HCT116 (cell line): ENCODE results near the gene SLAMF8. TPM values are rescaled to one million over a fixed set of nuclear protein-coding genes. Genes with fewer than 3 reads are reported as not detected.

Experiments used
- ATAC-seq: fragments of 200-7000 bp; cut with Tn5 transposase; 2 replicates; pipeline ENCODE4 v1.9.1; 2020; ENCODE audit warnings: mild to moderate bottlenecking, moderate library complexity
- Bru-seq: library from RNA; stranded (reverse); fragments of 400-500 nt; gene quantifications from one replicate; lab custom pipeline; 2021; lab: Mats Ljungman, UMichigan
- BruChase-seq, 2 experiments: library from RNA; stranded (reverse); fragments of 400-500 nt; gene quantifications; one replicate each; lab custom pipeline; 2021; lab: Mats Ljungman, UMichigan
- BruUV-seq: library from RNA; stranded (reverse); fragments of 400-500 nt; replicated peaks from 2 replicates; lab custom pipeline; 2021; lab: Mats Ljungman, UMichigan
- CTCF ChIA-PET: fragments of 300-600 bp; sonication (Branson Sonifier 250); formaldehyde crosslinking; loops from one replicate; lab custom pipeline; 2021; ENCODE audit warnings: antibody characterized with exemption; lab: Charles Lee
- POLR2A ChIA-PET: fragments of 300-600, 350-600 bp; sonication (Branson Sonifier 250); formaldehyde crosslinking; loops from one replicate; lab custom pipeline; 2021; ENCODE audit warnings: antibody characterized with exemption; lab: Charles Lee
- RAD21 ChIA-PET, 2 experiments: fragments of 300-600 bp; sonication (Branson Sonifier 250); formaldehyde crosslinking; loops; one replicate each; lab custom pipeline; 2023; ENCODE audit warnings: low total read pairs in 2 of 2; ENCODE audit not compliant: uncharacterized antibody in 2 of 2, unreplicated experiment in 2 of 2, low non-redundant PET in 1 of 2; lab: Charles Lee
- DNase-seq: peaks from one replicate; pipeline ENCODE4 v3.0.0-alpha.2; 2010; ENCODE audit warnings: low read depth, low spot score
- H2AFZ ChIP-seq: fragments of 200-600 bp; shearing (Covaris generic), sonication (generic); 2 replicates; pipeline ENCODE4 v1.6.1; 2017; ENCODE audit warnings: low read depth, mixed run types, mixed read lengths, antibody characterized with exemption, low read length; ENCODE audit not compliant: poor library complexity, severe bottlenecking
- H3K27ac ChIP-seq: 2 replicates; pipeline ENCODE4 v1.5.1; 2012; ENCODE audit warnings: low read depth, low read length
- H3K27me3 ChIP-seq: fragments of 200-600 bp; sonication (generic); 2 replicates; pipeline ENCODE4 v1.6.1; 2016; ENCODE audit warnings: mixed run types, low read length, mixed read lengths; ENCODE audit not compliant: insufficient read depth
- H3K36me3 ChIP-seq, 2 experiments: fragments of 200-500 bp in 1 of 2; fragments of 200-600 bp in 1 of 2; sonication (Bioruptor generic) in 1 of 2; sonication (generic) in 1 of 2; 2 replicates each; pipeline versions ENCODE4 v1.5.1 to v1.6.1; 2014 to 2016; ENCODE audit warnings: low read length in 2 of 2, inconsistent platforms in 1 of 2, mixed read lengths in 1 of 2, mixed run types in 1 of 2; ENCODE audit not compliant: insufficient read depth in 2 of 2, control insufficient read depth in 1 of 2
- H3K4me1 ChIP-seq, 2 experiments: fragments of 200-600 bp in 1 of 2; sonication (generic) in 1 of 2; 2 replicates each; pipeline versions ENCODE4 v1.5.1 to v1.6.1; 2012 to 2017; ENCODE audit warnings: low read length in 2 of 2, inconsistent platforms in 1 of 2, mild to moderate bottlenecking in 1 of 2, mixed read lengths in 1 of 2, mixed run types in 1 of 2, moderate library complexity in 1 of 2; ENCODE audit not compliant: insufficient read depth in 2 of 2, control insufficient read depth in 1 of 2
- H3K4me2 ChIP-seq: fragments of 200-600 bp; sonication (generic); 2 replicates; pipeline ENCODE4 v1.6.1; 2017; ENCODE audit warnings: mixed run types, low read length, mixed read lengths
- H3K4me3 ChIP-seq, 2 experiments: fragments of 200-600 bp in 1 of 2; sonication (generic) in 1 of 2; replicated peaks in 1 of 2; 2 replicates each; pipeline ENCODE4 v1.5.1; 2011 to 2016; ENCODE audit warnings: low read length in 2 of 2, control low read depth in 1 of 2, low read depth in 1 of 2, mild to moderate bottlenecking in 1 of 2, mixed read lengths in 1 of 2, mixed run types in 1 of 2
- H3K79me2 ChIP-seq: fragments of 200-600 bp; sonication (generic); 2 replicates; pipeline ENCODE4 v1.6.1; 2017; ENCODE audit warnings: mild to moderate bottlenecking, mixed run types, low read length, moderate library complexity, mixed read lengths; ENCODE audit not compliant: insufficient read depth
- H3K9ac ChIP-seq: fragments of 200-600 bp; sonication (generic); 2 replicates; pipeline ENCODE4 v1.6.1; 2016; ENCODE audit warnings: low read length, mixed read lengths
- H3K9me2 ChIP-seq: fragments of 200-600 bp; sonication (generic), shearing (Covaris generic); 2 replicates; pipeline ENCODE4 v1.6.1; 2017; ENCODE audit warnings: mixed run types, mild to moderate bottlenecking, moderate library complexity; ENCODE audit not compliant: insufficient read depth
- H3K9me3 ChIP-seq, 2 experiments: fragments of 200-500 bp in 1 of 2; fragments of 200-600 bp in 1 of 2; sonication (Bioruptor generic) in 1 of 2; sonication (generic) in 1 of 2; 2 replicates each; pipeline ENCODE4 v1.6.1; 2014 to 2017; ENCODE audit warnings: low read length in 2 of 2, mixed read lengths in 2 of 2, inconsistent platforms in 1 of 2, low read depth in 1 of 2, mild to moderate bottlenecking in 1 of 2, mixed run types in 1 of 2, moderate library complexity in 1 of 2; ENCODE audit not compliant: control insufficient read depth in 1 of 2, insufficient read depth in 1 of 2
- H4K20me1 ChIP-seq: fragments of 200-600 bp; sonication (generic), shearing (Covaris generic); 2 replicates; pipeline ENCODE4 v1.6.1; 2017; ENCODE audit warnings: mixed run types, mild to moderate bottlenecking, moderate library complexity; ENCODE audit not compliant: insufficient read depth
- ELF1 ChIP-seq: IDR thresholded peaks from 2 replicates; pipeline ENCODE4 v1.6.1; 2012; ENCODE audit warnings: low read depth, borderline replicate concordance
- EZH2phosphoT487 ChIP-seq: fragments of 200-600 bp; IDR thresholded peaks from 2 replicates; pipeline ENCODE4 v1.6.1; 2018; ENCODE audit warnings: antibody characterized with exemption, borderline replicate concordance
- POLR2AphosphoS5 ChIP-seq: IDR thresholded peaks from 2 replicates; pipeline ENCODE4 v1.6.1; 2011; ENCODE audit warnings: mild to moderate bottlenecking, low read depth, low read length, moderate library complexity
- RAD21 ChIP-seq: IDR thresholded peaks from 2 replicates; pipeline ENCODE4 v1.6.1; 2012; ENCODE audit warnings: low read depth, mild to moderate bottlenecking
- REST ChIP-seq: IDR thresholded peaks from 2 replicates; pipeline ENCODE4 v1.6.1; 2012; ENCODE audit warnings: low read depth
- SP1 ChIP-seq: IDR thresholded peaks from 2 replicates; pipeline ENCODE4 v1.6.1; 2012; ENCODE audit warnings: low read depth
- YY1 ChIP-seq: IDR thresholded peaks from 2 replicates; pipeline ENCODE4 v1.6.1; 2011; ENCODE audit warnings: low read length, low read depth, moderate library complexity, mild to moderate bottlenecking; ENCODE audit not compliant: insufficient replicate concordance; ENCODE audit errors: extremely low read depth
- intact Hi-C: fragments of 100-400 bp; cut with micrococcal nuclease; formaldehyde crosslinking; loops from 2 replicates; pipeline ENCODE4 v1.10.0; 2022
- long read RNA-seq: library from polyadenylated mRNA; unstranded; transcript quantifications from one replicate; pipeline ENCODE4 v2.0.0, GENCODE V29; 2021; ENCODE audit not compliant: unreplicated experiment
- polyA plus RNA-seq: library from polyadenylated mRNA; unstranded; fragments of >200 nt; gene quantifications from 2 replicates; pipeline ENCODE4 v1.2.1, GENCODE V29; 2012; ENCODE audit warnings: missing spikeins
- total RNA-seq: library from RNA; stranded (reverse); gene quantifications from one replicate; pipeline ENCODE4 v1.2.1, GENCODE V29; 2021; ENCODE audit not compliant: unreplicated experiment
- TF ChIP-seq, protein P1 (sequence below): IDR thresholded peaks from 2 replicates; pipeline ENCODE4 v1.6.1; 2012

The SLAMF8 gene
- total RNA-seq (not detected), Bru-seq, nascent RNA (not detected), BruChase-seq, experiment 1, labeled RNA remaining after a 6-hour chase (not detected), BruChase-seq, experiment 2, labeled RNA remaining after a 2-hour chase (percentile 7 among the genes with signal in this experiment)
- polyA plus RNA-seq = 0.02 TPM in 1 of 2 replicates, not detected in the other
- long read RNA-seq = 0 reads

GRCh38 chr1:159826441-159827101 is at the start of gene SLAMF8:
Gene SLAMF8, plus strand, starts transcription at chr1:159826873. Its CDS starts 26 bp downstream, at chr1:159826899.
- Histone ChIP-seq H3K9ac (no peak within 1 kb of the TSS), H3K27me3 (peaks cover 21% of the 10 kb centered on the region; the same call in 1 of the 2 replicates), H3K9me2 (no peaks in the 10 kb centered on the region), H3K4me3 (no peak within 1 kb of the TSS), H3K4me1 (peaks cover 0 to 7% of the 10 kb centered on the region in 2 experiments; a peak in 1 of 4 replicates), H3K9me3 (no peaks in the 10 kb centered on the region), H3K27ac (no peak within 1 kb of the TSS), H3K36me3 (no peaks in the 10 kb centered on the region), H4K20me1 (no peaks in the 10 kb centered on the region), H3K4me2 (no peak within 1 kb of the TSS), H3K79me2 (no peaks in the 10 kb centered on the region), H2AFZ (no peak within 1 kb of the TSS)
- no TSS peak for BruUV-seq
- no peak for DNase-seq
- intact Hi-C loops = no loop called here
- TF ChIP-seq ELF1 (no peak), SP1 (no peak), REST (no peak), RAD21 (no peak), YY1 (no peak), POLR2AphosphoS5 (no peak), EZH2phosphoT487 (no peak)
- TF ChIP-seq, protein P1, sequence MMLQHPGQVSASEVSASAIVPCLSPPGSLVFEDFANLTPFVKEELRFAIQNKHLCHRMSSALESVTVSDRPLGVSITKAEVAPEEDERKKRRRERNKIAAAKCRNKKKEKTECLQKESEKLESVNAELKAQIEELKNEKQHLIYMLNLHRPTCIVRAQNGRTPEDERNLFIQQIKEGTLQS = no peak
- POLR2A ChIA-PET = no interaction called here
- CTCF ChIA-PET = interaction anchor here (4.4 kb wide), 1 partner anchor 28 kb away, joined by 20 read pairs; no protein-coding TSS in a partner anchor
- RAD21 ChIA-PET = no interaction called here
- ATAC-seq = no peak
